Stimulated activated CD4-positive, alpha-beta T cell treated with anti-CD3 and anti-CD28 coated beads, Interleukin-1b, Interleukin-23, amount 100 ng/mL, for 4 hours (primary cell): Measurements from ENCODE around the gene MTG1.
"Not testable (repeated sequence)": the region's sequence is repeated elsewhere in the genome, so short reads cannot be mapped to it uniquely, and the experiment has no call there.

Experiments
- DNase-seq, 2 donors: peaks; one replicate each; pipeline ENCODE4 v3.0.0-alpha.2; 2020; ENCODE audit warnings: low read depth in 2 of 2

Gene MTG1

DNA sequence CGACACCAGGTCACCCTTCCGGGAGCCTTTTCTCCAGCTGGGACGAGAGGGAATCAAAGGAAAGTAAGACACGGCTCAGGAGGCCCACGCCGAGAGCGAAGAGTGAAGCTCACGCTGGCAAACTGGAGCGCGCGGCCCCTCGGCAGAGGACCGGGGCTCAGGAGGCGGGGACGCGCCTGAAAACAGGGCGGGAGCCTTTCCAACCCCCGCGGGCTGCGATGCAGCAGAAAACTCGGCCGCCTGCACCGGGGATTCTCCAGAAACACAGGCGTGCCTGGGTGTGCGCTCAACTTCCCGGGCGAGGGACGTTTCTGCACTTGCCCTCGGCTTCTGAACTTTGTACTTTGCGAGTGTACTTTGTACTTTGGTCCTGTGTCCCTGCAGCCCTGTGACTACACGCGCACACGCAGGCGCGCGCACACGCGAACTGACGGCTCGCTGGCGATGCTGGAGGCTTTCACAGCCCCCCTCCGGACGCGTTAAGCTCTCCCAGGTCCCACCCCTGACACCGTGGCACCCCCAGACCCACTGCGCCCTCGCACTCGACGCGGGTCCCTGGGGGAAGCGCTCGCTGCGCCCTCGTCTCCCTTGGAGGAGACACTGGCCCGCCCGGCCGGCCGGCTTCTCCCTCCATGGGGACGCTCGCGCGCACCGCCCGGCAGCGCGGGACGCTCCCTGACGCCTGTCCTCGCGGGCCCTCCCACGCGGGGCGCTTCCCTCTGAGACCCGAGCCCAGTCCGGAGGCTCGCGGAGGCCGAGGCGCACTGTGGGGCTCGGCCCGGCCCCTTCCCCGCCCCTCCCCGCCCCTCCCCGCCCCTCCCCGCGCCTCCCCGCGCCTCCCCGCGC, 15.5 kb upstream of the MTG1 start:
- peak; percentile 37 to 46 for DNase-seq

DNA sequence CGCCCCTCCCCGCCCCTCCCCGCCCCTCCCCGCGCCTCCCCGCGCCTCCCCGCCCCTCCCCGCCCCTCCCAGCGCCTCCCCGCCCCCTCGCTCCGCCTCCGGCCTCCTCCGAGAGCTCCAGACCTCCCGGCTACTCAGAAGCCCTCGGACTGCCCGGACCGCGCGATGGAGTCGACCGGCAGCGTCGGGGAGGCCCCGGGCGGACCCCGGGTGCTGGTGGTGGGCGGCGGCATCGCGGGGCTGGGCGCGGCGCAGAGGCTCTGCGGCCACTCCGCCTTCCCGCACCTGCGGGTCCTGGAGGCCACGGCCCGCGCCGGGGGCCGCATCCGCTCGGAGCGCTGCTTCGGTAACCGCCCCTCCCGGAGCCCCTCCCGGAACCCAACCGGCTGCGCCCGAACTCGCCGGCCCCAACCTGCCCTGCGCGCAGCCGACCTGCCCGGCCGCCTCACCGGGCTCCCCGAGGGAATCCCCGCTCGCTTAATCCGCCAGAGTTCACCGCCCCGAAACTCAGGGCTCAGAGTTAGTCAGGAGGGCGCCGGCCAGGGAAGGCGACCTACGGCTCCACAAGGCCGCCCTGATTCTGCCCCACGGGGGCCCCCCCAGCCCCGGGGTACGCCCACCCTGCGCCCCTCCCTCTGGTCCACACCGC, 14.7 kb upstream of the MTG1 start, which contains the start of gene PAOX:
TSS of gene PAOX (plus strand) at position 111 of the 649 bp plus-strand sequence. CDS start at position 166, 55 bp downstream.
- peak in 1 of 2 donors; percentile 64 for DNase-seq

DNA sequence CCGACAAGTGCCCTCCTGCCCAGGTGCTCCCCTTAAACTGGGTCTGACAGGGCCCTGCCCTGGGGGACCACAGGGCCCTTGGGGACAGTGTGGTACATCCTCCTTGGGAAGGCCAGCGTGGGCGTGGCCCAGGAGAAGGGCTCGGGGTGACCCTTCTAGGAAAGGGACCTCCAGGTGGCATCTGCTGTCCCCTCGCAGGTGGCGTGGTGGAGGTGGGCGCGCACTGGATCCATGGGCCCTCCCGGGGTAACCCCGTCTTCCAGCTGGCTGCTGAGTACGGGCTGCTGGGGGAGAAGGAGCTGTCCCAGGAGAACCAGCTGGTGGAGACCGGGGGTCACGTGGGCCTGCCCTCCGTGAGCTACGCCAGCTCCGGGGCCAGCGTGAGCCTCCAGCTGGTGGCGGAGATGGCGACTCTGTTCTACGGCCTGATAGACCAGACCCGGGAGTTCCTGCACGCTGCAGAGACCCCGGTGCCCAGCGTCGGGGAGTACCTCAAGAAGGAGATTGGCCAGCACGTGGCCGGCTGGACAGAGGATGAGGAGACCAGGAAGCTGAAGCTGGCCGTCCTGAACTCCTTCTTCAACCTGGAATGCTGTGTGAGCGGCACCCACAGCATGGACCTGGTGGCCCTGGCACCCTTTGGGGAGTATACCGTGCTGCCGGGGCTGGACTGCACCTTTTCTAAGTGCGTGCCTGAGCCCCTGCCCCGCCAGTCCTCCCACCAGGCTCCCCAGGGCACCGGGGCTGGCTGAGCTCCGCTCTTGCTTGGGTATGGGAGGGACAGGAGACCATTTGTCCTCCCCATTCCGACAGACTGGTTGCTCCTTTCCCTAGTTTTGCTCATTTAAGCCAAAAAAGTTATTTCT, 13.9 kb upstream of the MTG1 start:
- DNase-seq = no peak

DNA sequence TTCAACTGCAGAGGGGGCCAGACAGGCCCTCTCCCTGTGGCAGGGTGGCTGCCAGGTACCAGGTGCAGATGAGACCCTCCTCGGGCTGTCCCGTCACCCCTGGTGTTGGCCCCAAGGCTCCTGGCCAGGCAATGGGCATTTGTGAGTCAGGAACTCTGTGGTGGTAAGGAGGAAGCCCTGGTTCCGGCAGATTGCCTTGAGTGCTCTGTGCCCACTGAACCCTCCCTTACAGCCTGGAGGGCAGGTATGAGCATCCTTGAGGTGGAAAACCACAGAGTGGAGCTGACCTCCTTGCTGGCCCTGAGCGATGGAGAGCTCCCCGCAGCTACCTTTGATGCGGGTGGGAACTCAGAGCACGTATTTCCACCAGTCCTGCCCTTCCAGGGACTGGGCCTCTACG, 12.9 kb upstream of the MTG1 start:
- no peak for DNase-seq

DNA sequence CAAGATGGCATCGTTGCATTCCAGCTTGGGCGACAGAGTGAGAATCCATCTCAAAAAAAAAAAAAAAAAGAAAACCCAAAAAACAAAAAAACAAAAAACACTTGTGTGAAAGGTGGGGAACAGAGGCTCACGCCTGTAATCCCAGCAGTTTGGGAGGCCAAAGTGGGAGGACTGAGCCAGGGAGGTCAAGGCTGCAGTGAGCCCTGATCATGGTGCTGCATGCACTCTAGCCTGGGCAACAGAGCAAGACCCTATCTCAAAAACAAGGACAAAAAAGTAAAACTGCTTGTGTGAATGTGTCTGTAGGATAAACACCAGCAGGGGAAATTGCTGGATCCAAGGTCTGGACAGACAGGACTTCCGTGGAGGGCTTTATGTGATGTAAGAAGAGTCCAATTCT, 10.4 kb upstream of the MTG1 start:
- DNase-seq = no peak

DNA sequence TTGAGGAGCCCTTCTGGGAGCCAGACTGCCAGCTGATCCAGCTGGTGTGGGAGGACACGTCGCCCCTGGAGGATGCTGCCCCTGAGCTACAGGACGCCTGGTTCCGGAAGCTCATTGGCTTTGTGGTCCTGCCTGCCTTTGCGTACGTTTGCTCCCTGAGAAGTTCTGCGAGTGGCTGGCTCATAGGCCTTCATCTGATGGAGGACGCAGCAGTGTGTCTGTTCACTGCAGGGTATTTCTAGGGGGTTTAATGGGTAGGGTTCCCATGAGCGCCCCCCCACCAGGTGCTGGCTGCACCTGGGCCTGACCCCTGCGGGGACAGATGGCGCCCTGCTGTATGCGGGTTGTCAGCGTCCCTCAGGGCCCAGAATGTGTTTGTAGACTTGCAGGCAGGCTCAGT, 9.9 kb upstream of the MTG1 start:
- no peak for DNase-seq

DNA sequence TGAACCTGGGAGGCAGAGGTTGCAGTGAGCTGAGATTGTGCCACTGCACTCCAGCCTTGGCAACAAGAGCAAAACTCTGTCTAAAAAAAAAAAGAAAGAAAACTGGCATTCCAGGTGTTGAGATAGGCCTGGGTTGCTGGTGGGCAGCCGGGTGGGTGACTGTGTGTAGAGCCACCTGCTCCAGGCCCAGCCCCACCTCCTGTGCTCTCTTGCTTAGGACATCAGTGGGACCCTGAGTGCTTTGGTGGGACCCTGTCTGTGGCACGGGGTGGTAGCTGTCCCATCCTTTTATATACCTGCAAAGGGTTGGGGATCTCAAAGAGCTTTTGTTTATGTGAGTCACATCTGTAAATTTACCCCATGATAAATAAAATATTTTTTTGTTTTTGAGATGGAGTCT, 8.7 kb upstream of the MTG1 start:
- DNase-seq = no peak

DNA sequence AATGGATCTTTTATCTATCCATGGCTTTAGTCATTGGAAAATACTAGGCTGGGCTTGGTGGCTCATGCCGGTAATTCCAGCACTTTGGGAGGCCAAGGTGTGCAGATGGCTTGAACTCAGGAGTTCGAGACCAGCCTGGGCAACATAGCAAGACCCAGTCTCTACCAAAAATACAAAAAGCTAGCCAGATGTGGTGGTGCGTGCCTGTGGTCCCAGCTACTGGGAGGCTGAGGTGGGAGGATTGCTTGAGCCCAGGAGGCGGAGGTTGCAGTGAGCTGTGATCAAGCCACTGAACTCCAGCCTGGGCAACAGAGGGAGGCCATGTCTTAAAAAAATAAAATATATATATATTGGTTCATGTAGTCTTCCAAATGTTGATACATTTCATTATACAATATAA, 7.0 kb upstream of the MTG1 start:
- DNase-seq = not testable (repeated sequence)

DNA sequence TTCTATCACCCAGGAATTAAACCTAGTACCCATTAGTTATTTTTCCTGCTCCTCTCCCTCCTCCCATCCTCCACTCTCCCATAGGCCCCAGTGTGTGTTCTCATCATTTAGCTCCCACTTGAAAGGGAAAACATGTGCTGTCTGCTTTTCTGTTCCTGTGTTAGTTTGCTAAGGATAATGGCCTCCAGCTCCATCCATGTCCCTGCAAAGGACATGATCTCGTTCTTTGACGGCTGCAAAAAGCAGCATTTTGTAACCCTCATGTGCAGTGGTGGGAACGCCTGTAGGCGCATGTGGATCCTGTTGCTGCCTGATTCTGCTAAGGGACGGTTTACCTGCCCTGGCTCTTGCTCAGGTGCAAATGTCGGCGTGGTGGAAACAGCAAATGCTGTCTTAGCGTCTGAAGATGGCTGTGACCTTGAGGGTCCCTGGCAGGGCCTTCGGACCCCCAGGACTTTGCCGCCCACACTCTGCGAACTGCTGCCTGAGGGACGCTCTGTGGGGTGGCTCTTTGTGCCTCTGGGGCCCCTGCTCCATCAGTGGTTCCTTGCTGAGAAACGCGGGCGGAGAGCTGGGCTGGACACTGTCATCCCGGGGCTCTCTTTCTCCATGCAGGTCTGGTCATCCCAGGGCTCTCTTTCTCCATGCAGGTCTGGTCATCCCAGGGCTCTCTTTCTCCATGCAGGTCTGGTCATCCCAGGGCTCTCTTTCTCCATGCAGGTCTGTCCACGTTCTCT, 5.6 kb upstream of the MTG1 start:
- no peak for DNase-seq

DNA sequence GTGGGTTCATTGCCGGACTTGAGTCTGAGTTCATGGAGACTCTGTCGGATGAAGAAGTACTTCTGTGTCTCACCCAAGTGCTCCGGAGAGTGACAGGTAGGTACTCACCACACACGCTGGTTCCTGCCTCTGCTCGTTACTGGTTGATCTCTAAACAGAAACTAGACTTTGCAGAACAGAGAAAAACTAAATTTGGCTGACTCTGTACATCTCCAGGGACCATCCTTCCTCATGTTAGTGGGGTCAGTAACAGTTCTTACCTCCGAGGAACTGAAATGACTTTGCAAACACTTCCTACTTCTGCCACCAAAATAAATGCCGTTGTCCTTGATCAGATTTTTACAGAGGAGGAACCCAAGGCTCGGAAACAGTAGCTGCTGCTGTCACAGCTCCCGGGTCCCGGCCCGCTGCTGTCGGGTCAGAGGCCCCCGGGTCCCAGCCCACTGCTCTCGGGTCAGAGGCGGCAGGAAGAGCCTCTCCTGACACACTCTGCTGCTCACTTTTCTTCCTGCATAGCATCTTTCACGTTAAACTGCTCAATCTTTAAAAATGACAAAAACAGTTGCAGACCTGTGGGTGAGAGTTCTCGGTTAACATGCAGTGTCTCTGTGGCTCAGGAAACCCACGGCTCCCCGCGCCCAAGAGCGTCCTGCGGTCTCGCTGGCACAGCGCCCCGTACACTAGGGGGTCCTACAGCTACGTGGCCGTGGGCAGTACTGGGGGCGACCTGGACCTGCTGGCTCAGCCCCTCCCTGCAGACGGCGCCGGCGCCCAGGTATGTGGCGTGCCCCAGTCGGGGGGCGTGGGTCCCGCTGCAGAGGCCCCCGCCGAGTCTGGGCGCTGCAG, 4.8 kb upstream of the MTG1 start:
- no peak for DNase-seq

DNA sequence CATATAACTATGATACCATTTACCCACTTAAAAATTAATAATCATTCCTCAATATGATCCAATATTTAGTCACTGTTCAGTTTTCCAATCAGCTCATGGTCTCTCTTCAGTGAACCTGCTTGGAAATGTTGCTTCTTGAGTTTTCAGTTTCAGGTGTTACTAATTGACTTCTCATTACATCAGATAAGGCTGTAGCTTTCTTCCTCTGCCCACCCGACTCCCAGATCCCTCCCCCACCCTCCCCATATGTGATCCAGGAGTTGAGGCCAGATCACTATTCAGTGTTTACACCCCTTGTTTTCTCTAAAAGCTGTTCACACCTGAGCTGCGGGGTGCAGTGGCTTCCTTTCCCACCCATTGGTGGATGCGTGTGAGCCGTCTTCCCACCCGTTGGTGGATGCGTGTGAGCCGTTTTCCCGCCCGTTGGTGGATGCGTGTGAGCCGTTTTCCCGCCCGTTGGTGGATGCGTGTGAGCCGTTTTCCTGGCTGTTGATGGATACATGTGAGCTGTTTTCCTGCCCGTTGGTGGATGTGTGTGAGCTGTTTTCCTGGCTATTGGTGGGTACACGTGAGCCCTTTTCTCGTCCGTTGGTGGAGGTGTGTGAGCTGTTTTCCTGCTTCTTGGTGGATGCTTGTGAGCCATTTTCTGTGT, 3.2 kb upstream of the MTG1 start:
- DNase-seq = no peak

DNA sequence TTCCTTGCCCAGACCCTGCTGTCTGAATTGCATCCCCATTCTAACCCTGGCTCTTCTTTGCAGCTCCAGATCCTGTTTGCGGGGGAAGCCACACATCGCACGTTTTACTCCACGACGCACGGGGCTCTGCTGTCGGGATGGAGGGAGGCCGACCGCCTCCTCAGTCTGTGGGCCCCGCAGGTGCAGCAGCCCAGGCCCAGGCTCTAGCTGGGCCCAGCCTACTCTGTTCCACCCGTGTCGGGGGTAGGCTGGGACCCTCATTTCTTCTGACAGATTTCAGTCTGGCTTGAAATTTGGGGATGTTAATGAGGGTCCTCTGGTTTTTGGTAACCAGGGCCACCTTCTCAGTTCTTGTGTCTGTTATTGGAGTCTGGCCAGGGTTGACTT, 2.7 kb upstream of the MTG1 start:
- DNase-seq = no peak

DNA sequence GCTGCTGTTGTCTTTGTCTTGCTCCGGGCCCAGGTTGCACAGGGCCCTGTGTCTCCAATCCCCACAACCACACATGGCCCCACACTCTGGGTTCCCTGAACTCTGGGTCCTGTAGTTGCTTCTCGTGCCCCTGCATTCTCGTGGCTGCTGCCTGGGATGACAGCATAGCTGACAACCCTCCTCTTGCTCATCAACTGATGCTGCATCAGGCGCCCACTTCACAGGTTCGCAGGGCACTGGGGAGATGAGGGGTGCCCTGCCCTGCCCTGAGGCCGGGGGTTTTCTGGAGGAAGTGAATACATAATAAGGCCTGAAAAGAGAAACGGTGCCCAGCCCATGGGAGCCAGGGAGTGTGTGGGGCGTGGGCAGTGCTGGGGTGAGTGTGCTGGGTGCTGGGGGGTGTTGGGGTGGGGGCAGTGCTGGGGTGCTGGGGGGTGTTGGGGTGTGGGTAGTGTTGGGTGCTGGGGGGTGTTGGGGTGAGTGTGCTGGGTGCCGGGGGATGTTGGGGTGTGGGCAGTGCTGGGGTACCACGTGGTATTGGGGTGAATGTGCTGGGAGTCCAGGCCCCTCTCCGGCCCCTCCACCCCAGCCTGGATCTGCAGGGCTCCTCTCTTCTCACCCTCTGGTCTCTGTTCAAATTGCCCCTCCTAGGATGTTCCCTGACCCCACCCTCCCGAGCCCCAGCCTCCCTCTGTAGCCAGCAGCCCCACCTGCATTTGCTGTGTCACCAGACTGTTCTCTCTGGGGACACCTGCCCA, 2.0 kb upstream of the MTG1 start:
- DNase-seq = no peak

DNA sequence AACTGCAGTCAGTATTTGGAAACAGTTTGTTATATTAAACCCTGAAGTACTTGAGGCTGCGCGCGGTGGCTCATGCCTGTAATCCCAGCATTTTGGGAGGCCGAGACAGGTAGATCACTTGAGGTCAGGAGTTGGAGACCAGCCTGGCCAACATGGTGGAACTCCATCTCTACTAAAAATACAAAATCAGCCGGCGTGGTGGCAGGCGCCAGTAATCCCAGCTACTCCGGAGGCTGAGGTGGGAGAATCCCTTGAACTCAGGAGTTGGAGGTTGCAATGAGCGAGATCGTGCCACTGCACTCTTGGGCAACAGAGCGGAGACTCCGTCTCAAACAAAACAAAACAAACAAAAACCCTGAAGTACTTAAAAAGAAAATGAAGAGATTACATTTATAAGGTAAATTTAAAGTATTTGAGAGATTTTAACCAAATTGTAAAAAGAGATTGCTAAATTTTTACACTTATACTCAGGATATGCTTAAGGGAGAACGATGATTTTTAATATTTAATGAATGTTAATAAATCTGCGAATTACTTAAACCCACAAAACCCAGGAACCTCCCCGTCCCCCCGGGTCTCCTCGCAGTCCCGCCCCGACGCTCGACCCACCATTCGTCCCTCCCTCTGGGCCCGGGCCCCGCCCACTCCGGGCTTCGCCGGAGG, 425 bp upstream of the MTG1 start:
- no peak for DNase-seq

DNA sequence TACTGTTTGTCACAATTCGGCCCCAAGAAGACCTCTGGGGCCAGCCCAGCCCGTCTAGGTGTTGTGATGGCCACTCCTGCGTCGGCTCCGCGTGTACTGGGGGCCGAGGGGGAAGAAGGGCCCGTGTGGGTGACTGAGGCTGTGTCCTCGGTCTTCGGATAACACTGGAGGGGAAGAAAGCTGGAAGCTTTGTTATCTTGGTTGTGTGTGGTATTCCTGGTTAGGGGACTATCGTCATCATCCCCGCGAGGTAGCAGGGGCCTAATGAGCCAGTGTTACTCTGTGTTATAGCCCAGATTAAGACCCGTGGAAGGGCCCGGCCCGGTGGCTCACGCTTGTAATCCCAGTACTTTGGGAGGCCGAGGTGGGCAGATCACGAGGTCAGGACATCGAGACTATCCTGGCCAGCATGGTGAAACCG, 854 bp downstream of the MTG1 start:
- no peak for DNase-seq

DNA sequence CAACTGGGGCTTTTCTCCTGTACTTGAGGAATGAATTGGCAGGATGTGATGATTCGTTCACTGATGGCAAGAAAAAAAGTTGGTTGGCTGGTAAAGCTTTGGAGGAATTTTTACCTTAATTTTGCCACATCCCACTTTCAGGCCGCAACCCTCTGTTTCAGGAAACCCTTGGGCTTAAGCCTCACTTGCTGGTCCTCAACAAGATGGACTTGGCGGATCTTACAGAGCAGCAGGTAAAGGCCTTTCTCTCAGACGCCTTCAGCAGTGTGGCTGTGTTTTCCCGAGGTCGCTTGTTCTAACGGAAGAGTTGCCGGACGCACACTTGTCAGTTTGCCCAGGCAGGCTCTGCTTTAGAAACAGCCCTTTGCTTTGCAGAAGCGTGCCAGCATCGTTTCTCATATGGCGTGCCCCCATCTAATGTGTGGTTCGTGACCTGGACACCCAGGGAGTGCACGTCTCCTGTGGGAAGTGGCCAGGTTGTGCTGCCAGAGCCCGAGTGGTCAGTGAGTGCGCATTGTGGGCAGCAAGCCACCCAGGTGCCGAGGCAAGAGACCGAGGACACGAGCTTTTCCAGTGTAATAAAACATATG, 2.2 kb downstream of the MTG1 start:
- no peak for DNase-seq

DNA sequence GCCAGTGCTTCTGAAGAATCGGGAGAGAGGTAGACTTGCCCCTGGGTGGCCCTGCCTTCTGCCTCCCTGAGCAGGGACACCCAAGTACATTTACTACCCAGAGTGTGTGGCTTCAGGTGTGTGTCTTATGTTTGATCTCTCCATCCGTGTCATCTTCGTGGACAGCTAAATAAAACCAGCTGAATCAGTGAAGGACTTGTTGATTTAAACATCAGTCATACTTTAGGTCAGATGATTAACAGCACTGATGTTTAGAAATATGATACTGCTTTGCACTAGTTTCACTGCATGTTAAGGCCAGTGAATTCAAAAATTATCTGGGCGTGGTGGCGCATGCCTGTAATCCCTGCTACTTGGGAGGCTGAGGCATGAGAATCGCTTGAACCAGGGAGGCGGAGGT, 4.0 kb downstream of the MTG1 start:
- no peak for DNase-seq

DNA sequence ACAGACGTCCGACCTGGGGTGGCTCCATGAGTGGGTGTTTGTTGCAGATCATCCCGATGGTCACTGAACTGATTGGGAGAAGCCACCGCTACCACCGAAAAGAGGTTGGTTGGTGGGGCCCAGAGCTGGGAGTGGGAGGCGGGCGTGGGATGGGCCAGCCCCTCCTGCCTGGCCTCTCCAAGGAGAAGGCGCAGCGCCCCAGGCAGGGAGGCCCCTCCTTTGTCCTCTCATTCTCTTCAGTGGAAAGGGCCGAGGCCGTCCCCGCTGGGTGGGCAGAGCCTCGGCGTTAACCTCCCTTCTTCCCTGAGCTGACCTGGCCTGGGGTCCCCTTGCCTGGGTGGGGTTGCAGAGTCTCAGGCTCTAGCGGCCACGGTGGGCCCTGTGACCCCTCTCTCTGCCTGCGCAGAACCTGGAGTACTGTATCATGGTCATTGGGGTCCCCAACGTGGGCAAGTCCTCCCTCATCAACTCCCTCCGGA, 5.2 kb downstream of the MTG1 start:
- DNase-seq = no peak
